Epithelial cell of esophagus (primary cell): ENCODE data around the gene SLC2A5.
"Not testable (repeated sequence)": the region's sequence is repeated elsewhere in the genome, so short reads cannot be mapped to it uniquely, and the experiment has no call there.

Experiments used
- DNase-seq: peaks from one replicate; pipeline ENCODE4 v3.0.0; 2010; ENCODE audit warnings: low read depth
- H3K4me3 ChIP-seq: 2 replicates; pipeline ENCODE4 v1.5.1; 2011; ENCODE audit warnings: mild to moderate bottlenecking, low read length, control low read depth
- CTCF ChIP-seq: IDR thresholded peaks from 2 replicates; pipeline ENCODE4 v1.5.1; 2011; ENCODE audit warnings: low read depth, mild to moderate bottlenecking, low read length, control low read depth, inconsistent platforms; ENCODE audit not compliant: insufficient read depth; ENCODE audit errors: missing control alignments

The SLC2A5 gene

GRCh38 chr1:9025449-9025848 is 44.0 kb downstream of the SLC2A5 start:
- TF ChIP-seq CTCF, result no peak
- no peak overlapping the region for H3K4me3 ChIP-seq
- no peak for DNase-seq

- DNase-seq, result no peak
- TF ChIP-seq CTCF, result no peak
- no peak overlapping the region for H3K4me3 ChIP-seq
These were observed 44.6 kb downstream of the SLC2A5 start for GRCh38 chr1:9024837-9025236.

GRCh38 chr1:9022773-9023172 is 46.7 kb downstream of the SLC2A5 start:
- DNase-seq, result no peak
- H3K4me3 ChIP-seq, result no peak overlapping the region
- no peak for TF ChIP-seq CTCF

- not testable (repeated sequence) for DNase-seq, H3K4me3 ChIP-seq
These were observed 47.3 kb downstream of the SLC2A5 start for GRCh38 chr1:9022026-9022738.

GRCh38 chr1:9020305-9020704 is 49.1 kb downstream of the SLC2A5 start:
- no peak for DNase-seq
- H3K4me3 ChIP-seq, result no peak overlapping the region
- TF ChIP-seq CTCF, result no peak

- no peak for DNase-seq
- H3K4me3 ChIP-seq, result no peak overlapping the region
- no peak for TF ChIP-seq CTCF
These were observed 49.5 kb downstream of the SLC2A5 start for GRCh38 chr1:9019896-9020295.

GRCh38 chr1:9018333-9018732 is 51.1 kb downstream of the SLC2A5 start:
- H3K4me3 ChIP-seq, result no peak overlapping the region
- TF ChIP-seq CTCF, result no peak
- DNase-seq, result no peak
